HepG2 (cell line): ENCODE measurements around the gene PPFIA3. TPM values are rescaled to one million over a fixed set of nuclear protein-coding genes. Genes with fewer than 3 reads are reported as not detected.

ENCODE experiments used
- ATAC-seq: fragments of 200-7000 bp; cut with Tn5 transposase; 3 replicates; pipeline ENCODE4 v1.9.1; 2020; ENCODE audit warnings: mild to moderate bottlenecking, moderate library complexity
- BruUV-seq: library from RNA; stranded (reverse); fragments of 400-500 nt; replicated peaks from 2 replicates; lab custom pipeline; 2021; lab: Mats Ljungman, UMichigan
- CTCF ChIA-PET: fragments of 300-600 bp; formaldehyde crosslinking; extraction: SDS; loops from one replicate; lab custom pipeline; 2021; ENCODE audit warnings: low total read pairs, inconsistent platforms, low intra/inter-chr PET ratio; lab: Yijun Ruan, JAX
- POLR2A ChIA-PET: fragments of 350-600 bp; sonication (Branson Sonifier 250); formaldehyde crosslinking; loops from one replicate; lab custom pipeline; 2020; ENCODE audit warnings: antibody characterized with exemption, inconsistent platforms; lab: Yijun Ruan, JAX
- DNase-seq: peaks from one replicate; pipeline ENCODE4 v3.0.0-alpha.2; 2015; ENCODE audit warnings: low spot score
- FAIRE-seq: peaks from 3 replicates; lab custom pipeline; 2011; peaks lifted over from hg19 to GRCh38; lab: Jason Lieb, UNC
- H2AFZ ChIP-seq: one replicate; pipeline ENCODE4 v1.6.1; 2011; ENCODE audit warnings: low read length, inconsistent platforms
- H3K27ac ChIP-seq: fragments of 300-600 bp; 3 replicates; pipeline ENCODE4 v1.8.0; 2011; ENCODE audit warnings: mixed run types, mild to moderate bottlenecking, mixed read lengths, low read length, inconsistent platforms; ENCODE audit not compliant: insufficient read depth; ENCODE audit errors: extremely low read length
- H3K27me3 ChIP-seq, 2 experiments: fragments of 200-600 bp in 1 of 2; 2 replicates in 1 of 2; 3 replicates in 1 of 2; pipeline versions ENCODE4 v1.6.0 to v1.8.0; 2011; ENCODE audit warnings: low read length in 2 of 2, mild to moderate bottlenecking in 2 of 2, moderate library complexity in 2 of 2, inconsistent platforms in 1 of 2; ENCODE audit not compliant: insufficient read depth in 2 of 2, control insufficient read depth in 1 of 2
- H3K36me3 ChIP-seq, 2 experiments: fragments of 200-600 bp in 1 of 2; replicated peaks in 1 of 2; 2 replicates in 1 of 2; 3 replicates in 1 of 2; pipeline versions ENCODE4 v1.5.1 to v1.8.0; 2011; ENCODE audit warnings: low read length in 2 of 2, inconsistent platforms in 1 of 2; ENCODE audit not compliant: insufficient read depth in 2 of 2, control insufficient read depth in 1 of 2
- H3K4me1 ChIP-seq: 2 replicates; pipeline ENCODE4 v1.5.1; 2012; ENCODE audit warnings: low read length, inconsistent platforms; ENCODE audit not compliant: insufficient read depth
- H3K4me2 ChIP-seq: 2 replicates; pipeline ENCODE4 v1.6.0; 2011; ENCODE audit warnings: low read depth, low read length, inconsistent platforms
- H3K4me3 ChIP-seq, 3 experiments: fragments of 200-600 bp in 1 of 3; sonication (generic), shearing (Covaris generic) in 1 of 3; replicated peaks in 1 of 3; 2 replicates each; pipeline ENCODE4 v1.5.1; 2011 to 2016; ENCODE audit warnings: low read length in 3 of 3, inconsistent platforms in 2 of 3, low read depth in 2 of 3, mild to moderate bottlenecking in 2 of 3, control low read depth in 1 of 3, mixed read lengths in 1 of 3; ENCODE audit not compliant: insufficient read depth in 1 of 3
- H3K79me2 ChIP-seq: one replicate; pipeline ENCODE4 v1.6.1; 2011; ENCODE audit warnings: low read length, inconsistent platforms; ENCODE audit not compliant: insufficient read depth
- H3K9ac ChIP-seq: 2 replicates; pipeline ENCODE4 v1.6.0; 2011; ENCODE audit warnings: mild to moderate bottlenecking, low read depth, low read length, inconsistent platforms; ENCODE audit not compliant: insufficient read depth
- H3K9me3 ChIP-seq: 2 replicates; pipeline ENCODE4 v1.5.1; 2012; ENCODE audit warnings: mild to moderate bottlenecking, low read length
- H4K20me1 ChIP-seq: 2 replicates; pipeline ENCODE4 v1.6.0; 2011; ENCODE audit warnings: inconsistent platforms, mild to moderate bottlenecking, low read length, moderate library complexity; ENCODE audit not compliant: insufficient read depth
- ELF1 ChIP-seq: sonication (generic); formaldehyde crosslinking; IDR thresholded peaks from 2 replicates; pipeline ENCODE4 v1.4.0; 2020; ENCODE audit warnings: missing genetic modification reagents
- ETV5 ChIP-seq: IDR thresholded peaks from 2 replicates; pipeline ENCODE4 v1.6.1; 2018; ENCODE audit warnings: missing biosample characterization, missing genetic modification reagents, inconsistent platforms, borderline replicate concordance
- ZNF549 ChIP-seq: sonication (generic); formaldehyde crosslinking; IDR thresholded peaks from 2 replicates; pipeline ENCODE4 v1.5.0; 2020; ENCODE audit warnings: missing genetic modification reagents
- WGBS: methylation state at CpG from one replicate; pipeline ENCODE4 v1.1.6; 2017; ENCODE audit warnings: low lambda C conversion rate; 5-methylcytosine and 5-hydroxymethylcytosine counted together
- in situ Hi-C: cut with HindIII; loops from 2 replicates; pipeline ENCODE4 v1.10.0; 2017; ENCODE audit warnings: low pct_unique_long_range_greater_than_20kb; ENCODE audit not compliant: extremely low pct_ligation_motif_present
- intact Hi-C: fragments of 100-400 bp; cut with micrococcal nuclease; formaldehyde crosslinking; loops from one replicate; pipeline ENCODE4 v1.10.0; 2022; ENCODE audit not compliant: unreplicated experiment
- polyA plus RNA-seq, 8 experiments: library from polyadenylated mRNA; depleted of rRNA in 3 of 8; stranded (reverse) in 7 of 8; unstranded in 1 of 8; fragments of >200 nt; fragmentation: Illumina TruSeq in 4 of 8; extraction: Trizol in 4 of 8; gene quantifications; 2 replicates each; pipeline versions ENCODE4 v1.2.1 to v1.2.3, GENCODE V29; 2011 to 2016; ENCODE audit warnings: low read depth in 4 of 8, missing spikeins in 1 of 8, mixed read lengths in 1 of 8; ENCODE audit not compliant: insufficient read depth in 1 of 8
- total RNA-seq, 5 experiments: library from RNA; depleted of rRNA; stranded (reverse); fragments of >200 nt; fragmentation: Illumina TruSeq; extraction: Trizol; gene quantifications; 2 replicates each; pipeline ENCODE4 v1.2.3, GENCODE V29; 2016; ENCODE audit warnings: low read depth in 1 of 5
- TF ChIP-seq, protein P1 (sequence below): sonication (generic); formaldehyde crosslinking; IDR thresholded peaks from 2 replicates; pipeline ENCODE4 v1.4.0; 2020; ENCODE audit warnings: missing genetic modification reagents
- TF ChIP-seq, protein P2 (sequence below): sonication (generic); formaldehyde crosslinking; IDR thresholded peaks from 2 replicates; pipeline ENCODE4 v1.5.1; 2020; ENCODE audit warnings: mild to moderate bottlenecking, missing genetic modification reagents, moderate library complexity

Gene PPFIA3
- total and polyA plus RNA-seq, 2 of the 13 experiments (the other 11 are each of a cell fraction or from before 2014, with no cell fraction given): 6.7 to 8.6 TPM

GRCh38 chr19:49129238-49129583 lies 9.9 kb downstream of the PPFIA3 start:
- Histone ChIP-seq H3K79me2 (no peaks in the 10 kb centered on the region), H3K27ac (no peak overlapping the region), H3K9ac (peak overlapping the region; percentile 44; the same call in 1 of the 2 replicates), H3K4me1 (peaks cover 39% of the 10 kb centered on the region), H4K20me1 (no peaks in the 10 kb centered on the region), H3K4me2 (peak overlapping the region; percentile 99), H3K27me3 (no peaks in the 10 kb centered on the region), H3K9me3 (no peaks in the 10 kb centered on the region), H2AFZ (no peak overlapping the region), H3K36me3 (peaks cover 2% of the 10 kb centered on the region in 2 experiments; a peak in 3 of 5 replicates), H3K4me3 (peak overlapping the region in 2 of 3 experiments; percentile 11 to 75; a peak in 2 of 6 replicates)
- intact Hi-C loops (loop anchor here (5.0 kb wide), 1 partner anchor 68 kb away; no protein-coding TSS in a partner anchor), in situ Hi-C loops (no loop called here)
- CTCF ChIA-PET: no interaction called here
- TF ChIP-seq ELF1 (CRISPR knock-in tag): no peak
- TF ChIP-seq, protein P1, sequence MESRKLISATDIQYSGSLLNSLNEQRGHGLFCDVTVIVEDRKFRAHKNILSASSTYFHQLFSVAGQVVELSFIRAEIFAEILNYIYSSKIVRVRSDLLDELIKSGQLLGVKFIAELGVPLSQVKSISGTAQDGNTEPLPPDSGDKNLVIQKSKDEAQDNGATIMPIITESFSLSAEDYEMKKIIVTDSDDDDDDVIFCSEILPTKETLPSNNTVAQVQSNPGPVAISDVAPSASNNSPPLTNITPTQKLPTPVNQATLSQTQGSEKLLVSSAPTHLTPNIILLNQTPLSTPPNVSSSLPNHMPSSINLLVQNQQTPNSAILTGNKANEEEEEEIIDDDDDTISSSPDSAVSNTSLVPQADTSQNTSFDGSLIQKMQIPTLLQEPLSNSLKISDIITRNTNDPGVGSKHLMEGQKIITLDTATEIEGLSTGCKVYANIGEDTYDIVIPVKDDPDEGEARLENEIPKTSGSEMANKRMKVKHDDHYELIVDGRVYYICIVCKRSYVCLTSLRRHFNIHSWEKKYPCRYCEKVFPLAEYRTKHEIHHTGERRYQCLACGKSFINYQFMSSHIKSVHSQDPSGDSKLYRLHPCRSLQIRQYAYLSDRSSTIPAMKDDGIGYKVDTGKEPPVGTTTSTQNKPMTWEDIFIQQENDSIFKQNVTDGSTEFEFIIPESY: peak; percentile 46; the same call in 1 of the 2 replicates
- TF ChIP-seq, protein P2, sequence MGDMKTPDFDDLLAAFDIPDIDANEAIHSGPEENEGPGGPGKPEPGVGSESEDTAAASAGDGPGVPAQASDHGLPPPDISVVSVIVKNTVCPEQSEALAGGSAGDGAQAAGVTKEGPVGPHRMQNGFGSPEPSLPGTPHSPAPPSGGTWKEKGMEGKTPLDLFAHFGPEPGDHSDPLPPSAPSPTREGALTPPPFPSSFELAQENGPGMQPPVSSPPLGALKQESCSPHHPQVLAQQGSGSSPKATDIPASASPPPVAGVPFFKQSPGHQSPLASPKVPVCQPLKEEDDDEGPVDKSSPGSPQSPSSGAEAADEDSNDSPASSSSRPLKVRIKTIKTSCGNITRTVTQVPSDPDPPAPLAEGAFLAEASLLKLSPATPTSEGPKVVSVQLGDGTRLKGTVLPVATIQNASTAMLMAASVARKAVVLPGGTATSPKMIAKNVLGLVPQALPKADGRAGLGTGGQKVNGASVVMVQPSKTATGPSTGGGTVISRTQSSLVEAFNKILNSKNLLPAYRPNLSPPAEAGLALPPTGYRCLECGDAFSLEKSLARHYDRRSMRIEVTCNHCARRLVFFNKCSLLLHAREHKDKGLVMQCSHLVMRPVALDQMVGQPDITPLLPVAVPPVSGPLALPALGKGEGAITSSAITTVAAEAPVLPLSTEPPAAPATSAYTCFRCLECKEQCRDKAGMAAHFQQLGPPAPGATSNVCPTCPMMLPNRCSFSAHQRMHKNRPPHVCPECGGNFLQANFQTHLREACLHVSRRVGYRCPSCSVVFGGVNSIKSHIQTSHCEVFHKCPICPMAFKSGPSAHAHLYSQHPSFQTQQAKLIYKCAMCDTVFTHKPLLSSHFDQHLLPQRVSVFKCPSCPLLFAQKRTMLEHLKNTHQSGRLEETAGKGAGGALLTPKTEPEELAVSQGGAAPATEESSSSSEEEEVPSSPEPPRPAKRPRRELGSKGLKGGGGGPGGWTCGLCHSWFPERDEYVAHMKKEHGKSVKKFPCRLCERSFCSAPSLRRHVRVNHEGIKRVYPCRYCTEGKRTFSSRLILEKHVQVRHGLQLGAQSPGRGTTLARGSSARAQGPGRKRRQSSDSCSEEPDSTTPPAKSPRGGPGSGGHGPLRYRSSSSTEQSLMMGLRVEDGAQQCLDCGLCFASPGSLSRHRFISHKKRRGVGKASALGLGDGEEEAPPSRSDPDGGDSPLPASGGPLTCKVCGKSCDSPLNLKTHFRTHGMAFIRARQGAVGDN (CRISPR knock-in tag): 0 out of 2 replicates have a peak, but pooled peaks have one; percentile 5
- no peak for TF ChIP-seq ETV5 (CRISPR knock-in tag)
- TF ChIP-seq ZNF549 (CRISPR knock-in tag): no peak
- BruUV-seq: no TSS peak
- no peak for FAIRE-seq
- DNase-seq: no peak
- 79% methylated on average over 16 of the region's 16 CpGs for WGBS
- POLR2A ChIA-PET: no interaction called here
- ATAC-seq: no peak
